PFSK-1 (cell line): ENCODE measurements around the gene HTRA3.

Experiments used
- FOXP2 ChIP-seq: optimal IDR thresholded peaks from 2 replicates; pipeline ENCODE3; 2011; ENCODE audit warnings: borderline replicate concordance, control low read depth, inconsistent platforms; ENCODE audit not compliant: insufficient read depth; ENCODE audit errors: extremely low read length, extremely low read depth
- POLR2AphosphoS5 ChIP-seq: IDR thresholded peaks from 2 replicates; pipeline ENCODE4 v1.6.1; 2012; ENCODE audit warnings: low read depth, mild to moderate bottlenecking, control low read depth, low read length, moderate library complexity
- SIN3A ChIP-seq: IDR thresholded peaks from 2 replicates; pipeline ENCODE4 v1.6.1; 2012; ENCODE audit warnings: mild to moderate bottlenecking, low read length, moderate library complexity, borderline replicate concordance; ENCODE audit not compliant: insufficient read depth
- TAF1 ChIP-seq: IDR thresholded peaks from 2 replicates; pipeline ENCODE4 v1.6.1; 2012; ENCODE audit warnings: low read length, control low read depth, borderline replicate concordance; ENCODE audit not compliant: insufficient read depth
- TF ChIP-seq, protein P1 (sequence below), 2 experiments: IDR thresholded peaks; 2 replicates each; pipeline versions ENCODE4 v1.6.1 to v1.8.0; 2011 to 2012; ENCODE audit warnings: low read depth in 2 of 2, low read length in 2 of 2, control low read depth in 1 of 2, inconsistent platforms in 1 of 2, mild to moderate bottlenecking in 1 of 2, moderate library complexity in 1 of 2; ENCODE audit not compliant: insufficient read depth in 1 of 2

HTRA3 gene

DNA sequence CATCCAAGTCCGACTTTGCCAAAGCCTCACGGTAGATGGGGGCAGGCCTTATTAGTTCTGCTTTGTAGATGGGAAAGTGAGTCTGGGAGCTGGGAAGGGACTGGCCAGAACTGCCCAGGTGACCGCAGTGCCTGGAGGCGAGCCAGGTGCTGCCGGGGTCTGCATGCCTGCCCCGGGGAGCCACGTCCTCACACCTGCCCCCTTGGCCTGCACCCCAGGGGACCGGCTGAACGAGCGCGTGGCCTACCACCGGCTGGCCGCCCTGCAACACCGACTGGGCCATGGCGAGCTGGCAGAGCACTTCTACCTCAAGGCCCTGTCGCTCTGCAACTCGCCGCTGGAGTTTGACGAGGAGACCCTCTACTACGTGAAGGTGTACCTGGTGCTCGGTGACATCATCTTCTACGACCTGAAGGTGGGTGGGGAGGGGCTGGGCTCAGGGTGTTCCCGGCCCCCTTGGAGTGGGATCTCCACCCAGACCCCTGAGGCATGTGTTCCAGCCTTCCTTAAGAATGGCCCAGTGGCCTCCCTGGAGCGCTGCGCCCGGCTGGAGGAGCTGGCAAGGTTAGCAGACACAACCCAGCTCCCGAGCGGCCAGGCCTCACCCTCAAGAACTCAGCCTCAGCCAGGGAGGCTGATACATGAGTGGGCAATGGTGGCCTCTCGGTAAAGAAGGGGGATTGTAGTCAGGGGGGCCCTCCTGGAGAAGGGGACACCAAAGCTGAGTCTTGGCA lies 32.1 kb upstream of the HTRA3 start:
- TF ChIP-seq TAF1 (no peak), POLR2AphosphoS5 (no peak), FOXP2 (no peak), SIN3A (no peak)
- TF ChIP-seq, protein P1, sequence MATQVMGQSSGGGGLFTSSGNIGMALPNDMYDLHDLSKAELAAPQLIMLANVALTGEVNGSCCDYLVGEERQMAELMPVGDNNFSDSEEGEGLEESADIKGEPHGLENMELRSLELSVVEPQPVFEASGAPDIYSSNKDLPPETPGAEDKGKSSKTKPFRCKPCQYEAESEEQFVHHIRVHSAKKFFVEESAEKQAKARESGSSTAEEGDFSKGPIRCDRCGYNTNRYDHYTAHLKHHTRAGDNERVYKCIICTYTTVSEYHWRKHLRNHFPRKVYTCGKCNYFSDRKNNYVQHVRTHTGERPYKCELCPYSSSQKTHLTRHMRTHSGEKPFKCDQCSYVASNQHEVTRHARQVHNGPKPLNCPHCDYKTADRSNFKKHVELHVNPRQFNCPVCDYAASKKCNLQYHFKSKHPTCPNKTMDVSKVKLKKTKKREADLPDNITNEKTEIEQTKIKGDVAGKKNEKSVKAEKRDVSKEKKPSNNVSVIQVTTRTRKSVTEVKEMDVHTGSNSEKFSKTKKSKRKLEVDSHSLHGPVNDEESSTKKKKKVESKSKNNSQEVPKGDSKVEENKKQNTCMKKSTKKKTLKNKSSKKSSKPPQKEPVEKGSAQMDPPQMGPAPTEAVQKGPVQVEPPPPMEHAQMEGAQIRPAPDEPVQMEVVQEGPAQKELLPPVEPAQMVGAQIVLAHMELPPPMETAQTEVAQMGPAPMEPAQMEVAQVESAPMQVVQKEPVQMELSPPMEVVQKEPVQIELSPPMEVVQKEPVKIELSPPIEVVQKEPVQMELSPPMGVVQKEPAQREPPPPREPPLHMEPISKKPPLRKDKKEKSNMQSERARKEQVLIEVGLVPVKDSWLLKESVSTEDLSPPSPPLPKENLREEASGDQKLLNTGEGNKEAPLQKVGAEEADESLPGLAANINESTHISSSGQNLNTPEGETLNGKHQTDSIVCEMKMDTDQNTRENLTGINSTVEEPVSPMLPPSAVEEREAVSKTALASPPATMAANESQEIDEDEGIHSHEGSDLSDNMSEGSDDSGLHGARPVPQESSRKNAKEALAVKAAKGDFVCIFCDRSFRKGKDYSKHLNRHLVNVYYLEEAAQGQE (IDR thresholded peaks at IDR 0.05; ENCODE audit: insufficient read depth in 1 of 2, low read depth in 2 of 2, low read length in 2 of 2) = no peak

DNA sequence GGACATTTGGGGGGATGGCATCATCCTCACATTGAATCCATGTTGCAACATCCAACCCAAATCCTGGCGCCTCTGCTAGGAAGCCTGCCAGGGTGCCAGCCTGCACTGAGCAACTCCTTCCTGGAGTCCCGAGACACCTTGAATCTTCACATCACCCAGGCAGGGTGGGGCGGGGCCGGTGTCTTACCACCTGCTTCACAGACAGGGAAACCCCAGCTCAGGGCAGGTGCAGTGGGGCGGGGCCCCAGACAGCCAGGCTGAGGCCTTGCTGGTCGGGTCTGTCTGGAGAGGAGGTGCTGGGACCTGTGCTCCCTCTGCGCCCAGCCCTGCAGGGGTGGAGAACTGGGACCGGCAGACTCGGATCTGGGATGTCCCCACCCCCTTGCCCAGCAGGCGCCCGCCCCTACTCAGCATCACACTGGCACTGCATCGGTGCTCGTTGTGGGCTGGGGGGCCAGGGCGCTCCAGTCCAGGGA lies 31.5 kb upstream of the HTRA3 start:
- TF ChIP-seq TAF1 (no peak), FOXP2 (no peak), POLR2AphosphoS5 (no peak), SIN3A (no peak)
- TF ChIP-seq, protein P1 (IDR thresholded peaks at IDR 0.05; ENCODE audit: insufficient read depth in 1 of 2, low read depth in 2 of 2, low read length in 2 of 2) = no peak

DNA sequence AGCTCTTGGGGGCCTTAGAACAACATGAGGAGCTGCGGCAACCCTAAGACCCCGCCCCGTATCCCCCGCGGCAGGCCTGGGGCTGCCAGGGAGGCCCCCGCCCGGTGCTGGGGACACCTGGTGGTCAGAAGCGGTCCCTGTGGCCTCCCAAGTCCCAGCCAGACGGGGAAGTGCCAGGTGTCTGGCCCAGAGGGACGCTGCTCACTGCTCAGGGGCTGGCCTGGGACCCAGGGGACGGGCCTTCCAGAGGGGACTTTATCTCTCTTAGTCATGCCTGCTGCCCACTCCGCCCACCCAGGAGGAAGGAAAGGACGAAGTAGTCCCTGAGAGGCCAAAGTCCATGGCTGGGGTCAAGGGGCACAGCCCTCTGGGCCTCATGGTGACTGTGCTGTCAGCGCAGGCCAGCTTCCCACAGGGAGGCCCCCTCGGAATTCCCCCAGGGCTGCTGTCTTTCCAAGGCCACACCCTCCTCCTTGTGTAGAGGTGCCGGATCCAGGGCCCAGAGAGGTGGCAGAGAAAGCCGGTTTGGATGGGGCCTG lies 31.0 kb upstream of the HTRA3 start:
- TF ChIP-seq FOXP2 (no peak), TAF1 (no peak), SIN3A (no peak), POLR2AphosphoS5 (no peak)
- TF ChIP-seq, protein P1 (IDR thresholded peaks at IDR 0.05; ENCODE audit: insufficient read depth in 1 of 2, low read depth in 2 of 2, low read length in 2 of 2) = no peak

DNA sequence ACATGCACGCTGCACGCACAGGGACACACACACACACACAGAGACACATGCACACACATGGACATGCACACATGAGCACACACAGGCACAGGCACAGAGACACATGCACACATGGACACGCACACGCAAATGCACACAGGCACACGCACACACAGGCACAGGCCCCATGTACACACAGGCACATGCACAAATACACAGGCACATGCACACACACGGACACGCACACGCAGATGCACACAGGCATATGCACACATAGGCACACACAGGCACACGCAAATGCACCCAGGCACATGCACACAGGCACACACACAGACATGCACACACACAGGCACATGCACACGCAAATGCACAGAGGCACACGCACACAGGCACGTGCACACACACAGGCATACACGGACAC lies 30.3 kb upstream of the HTRA3 start:
- TF ChIP-seq SIN3A (no peak), POLR2AphosphoS5 (no peak), TAF1 (no peak), FOXP2 (no peak)
- TF ChIP-seq, protein P1 (IDR thresholded peaks at IDR 0.05; ENCODE audit: insufficient read depth in 1 of 2, low read depth in 2 of 2, low read length in 2 of 2) = no peak

DNA sequence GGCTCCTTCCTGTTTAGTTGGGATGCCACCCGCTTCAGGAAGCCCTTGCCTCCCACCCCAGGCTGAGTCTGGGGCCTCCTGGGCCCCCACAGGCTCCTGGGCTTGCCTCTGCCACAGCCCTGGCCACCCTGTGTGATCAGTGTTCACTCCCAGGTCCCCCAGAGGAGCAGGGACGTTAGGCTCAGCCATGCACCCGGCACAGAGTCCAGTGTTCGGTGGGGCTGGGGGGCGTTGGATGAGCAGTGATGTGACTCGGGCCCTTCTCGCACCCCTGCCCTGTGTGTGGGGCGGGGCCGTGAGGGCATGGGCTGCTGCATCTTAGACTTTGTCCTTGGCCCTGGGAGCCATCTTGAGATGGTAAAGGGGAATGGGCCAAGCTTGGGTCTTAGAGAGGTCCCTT lies 29.9 kb upstream of the HTRA3 start:
- TF ChIP-seq POLR2AphosphoS5 (no peak), FOXP2 (no peak), SIN3A (no peak), TAF1 (no peak)
- TF ChIP-seq, protein P1 (IDR thresholded peaks at IDR 0.05; ENCODE audit: insufficient read depth in 1 of 2, low read depth in 2 of 2, low read length in 2 of 2) = no peak
